Skin of body (tissue), 2 donors: ENCODE results near the gene PIAS1. TPM values are rescaled to one million over a fixed set of nuclear protein-coding genes. Genes with fewer than 3 reads are reported as not detected.
"Not testable (repeated sequence)": the region's sequence is repeated elsewhere in the genome, so short reads cannot be mapped to it uniquely, and the experiment has no call there.

ENCODE experiments used
- DNase-seq: peaks from one replicate; lab custom pipeline; 2025; lab: John Stamatoyannopoulos, UW
- total RNA-seq: library from RNA; depleted of rRNA; stranded (reverse); fragments of >200 nt; gene quantifications from one replicate; pipeline ENCODE4 v1.2.3, GENCODE V29; 2014

Gene PIAS1
- total RNA-seq, 1 donor from 2014 or later: 46.8 TPM

DNA sequence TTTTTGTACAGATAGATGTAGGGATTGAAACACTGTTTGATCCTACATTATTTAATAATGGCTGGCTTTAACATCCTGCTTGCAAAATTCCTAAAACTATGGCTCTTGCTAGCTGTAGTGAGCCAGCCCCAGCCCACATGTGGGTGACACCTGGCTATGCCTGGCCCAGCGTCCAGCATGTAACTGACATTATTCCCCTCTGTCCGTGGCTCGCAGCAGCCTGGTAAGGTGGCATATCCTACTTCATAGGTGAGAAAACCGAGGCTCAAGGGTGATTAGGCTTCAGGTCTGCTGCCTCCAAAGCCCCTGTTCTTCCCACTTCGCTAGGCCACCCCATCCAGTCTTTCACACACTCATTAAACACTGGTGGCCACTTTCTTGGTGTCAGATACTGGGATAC is 149.4 kb downstream of the PIAS1 start:
- no peak for DNase-seq

DNA sequence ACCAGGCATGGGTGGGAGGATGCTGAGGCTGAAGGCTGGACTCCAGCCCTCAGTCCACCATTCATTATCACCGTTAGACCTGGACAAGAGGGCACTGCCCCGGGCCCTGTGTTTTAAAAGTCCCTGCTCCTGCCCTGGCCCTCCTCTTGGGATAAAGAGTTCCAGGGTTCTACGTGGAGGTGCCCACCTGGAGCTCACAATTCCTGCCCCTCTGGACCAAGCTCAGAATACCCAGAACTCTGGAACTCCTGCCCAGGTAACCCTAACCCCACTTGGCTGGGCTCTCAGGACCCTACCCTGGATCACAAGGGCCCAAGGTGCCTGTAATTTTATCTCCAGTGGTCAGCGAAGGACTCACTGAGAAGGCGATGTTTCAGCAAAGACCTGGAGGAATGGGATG is 149.8 kb downstream of the PIAS1 start:
- DNase-seq: no peak

DNA sequence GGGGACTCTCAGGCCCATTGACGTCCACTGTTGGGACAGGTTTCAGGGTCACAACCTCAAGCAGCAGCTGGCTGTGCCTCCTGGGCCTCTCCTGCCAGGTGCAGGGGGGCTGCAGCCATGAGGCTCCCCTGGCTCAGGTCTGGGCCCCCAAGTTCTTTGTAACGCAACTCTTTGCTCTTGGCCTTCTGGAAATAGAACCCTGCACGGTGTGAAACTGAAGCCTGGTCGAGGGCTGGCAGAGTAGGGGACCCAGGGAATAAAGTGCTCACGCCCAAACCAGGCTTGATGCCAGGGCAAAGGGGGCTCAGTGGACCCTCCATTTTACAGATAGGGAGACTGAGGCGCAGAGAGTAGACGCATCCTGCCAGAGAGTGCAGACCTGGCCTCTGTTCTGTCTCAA is 150.2 kb downstream of the PIAS1 start:
- no peak for DNase-seq

DNA sequence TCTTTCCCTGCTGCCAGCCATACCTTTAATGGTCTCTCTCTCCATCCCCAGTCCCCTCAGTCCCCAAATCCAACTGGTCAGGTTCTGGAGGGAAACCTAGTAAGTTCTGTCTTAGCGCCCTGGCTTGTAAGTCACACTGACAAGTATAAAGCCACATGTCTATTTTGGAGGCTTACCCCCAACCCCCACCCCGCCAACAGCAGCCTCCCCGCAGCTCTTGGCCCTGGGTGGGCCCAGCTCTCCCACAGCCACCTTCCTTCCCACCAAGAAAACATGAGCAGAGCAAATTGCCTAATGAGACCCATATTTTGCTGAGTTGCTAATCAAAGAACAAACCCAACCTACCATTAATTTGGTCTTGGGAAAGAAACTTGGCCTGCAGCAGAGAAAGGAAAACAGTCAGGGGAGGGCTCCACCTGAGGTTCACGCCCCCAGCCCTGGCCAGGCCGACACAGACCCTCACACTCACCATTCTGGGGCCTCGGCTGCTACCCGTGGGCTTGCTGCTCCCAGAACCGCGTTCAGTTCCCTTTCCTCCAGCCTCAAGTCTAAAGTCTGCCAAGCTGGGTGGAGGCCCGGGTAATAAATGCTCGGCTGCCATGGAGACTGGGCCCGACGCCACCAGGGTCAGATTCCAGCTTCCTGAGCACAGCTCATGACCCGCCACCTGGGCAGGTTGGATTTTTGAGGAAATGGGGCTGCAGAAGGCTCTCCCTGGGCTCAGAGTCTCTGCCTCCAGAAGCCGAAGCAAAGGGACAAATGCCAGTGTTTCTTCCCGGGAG is 150.9 kb downstream of the PIAS1 start, which contains the start of gene CALML4:
Gene CALML4, minus strand, starts transcription at position 557 of the 782 bp plus-strand sequence. Its CDS starts 85 bp downstream, at position 472.
- DNase-seq: peak; percentile 55

DNA sequence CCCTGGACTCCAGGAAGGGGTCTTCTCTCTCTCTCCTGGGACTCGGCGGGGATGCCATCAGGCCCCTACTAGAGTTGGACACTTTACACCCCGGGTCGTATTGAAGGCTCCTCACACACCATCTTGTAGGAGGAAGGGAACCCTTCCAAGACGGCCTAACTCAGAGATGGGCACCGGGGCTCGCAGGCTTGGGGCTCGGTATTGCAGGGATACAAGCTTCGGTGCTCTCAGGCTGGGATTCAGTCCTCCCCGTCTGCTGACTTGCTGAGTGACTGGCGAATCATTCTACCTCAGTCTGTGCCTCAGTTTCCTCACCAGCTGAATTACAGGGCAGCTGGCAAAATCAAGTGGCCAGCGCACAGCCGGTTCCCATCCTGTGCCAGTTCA is 151.4 kb downstream of the PIAS1 start:
- DNase-seq: no peak

DNA sequence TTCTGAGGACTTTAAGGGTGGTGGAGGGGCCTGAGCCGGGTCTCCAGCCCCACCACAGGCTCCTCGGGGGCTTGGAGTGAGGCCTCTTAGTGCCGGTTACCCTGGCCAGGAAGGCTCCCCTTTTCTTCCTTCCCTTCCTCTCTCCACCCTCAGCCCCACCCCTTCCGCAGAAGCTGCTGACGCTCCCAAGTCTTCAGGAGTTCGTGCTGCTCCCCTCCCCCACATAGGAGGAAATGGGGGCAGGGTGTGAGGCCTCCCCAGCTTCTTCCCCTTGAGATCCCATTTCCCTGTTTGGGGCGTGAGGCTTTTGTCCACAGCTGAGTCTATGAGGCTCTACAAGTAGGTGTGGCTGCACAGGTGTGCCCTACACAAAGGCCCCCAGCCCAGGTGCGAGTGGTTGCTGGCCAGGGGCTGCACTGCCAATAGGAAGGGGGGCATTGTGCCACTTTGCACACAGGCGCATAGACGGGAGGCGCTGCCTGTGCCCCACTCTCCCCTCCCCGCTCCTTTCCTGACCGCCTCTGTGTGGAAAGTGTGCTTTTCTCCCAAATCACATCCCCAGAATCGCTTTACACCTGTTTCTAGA is 151.9 kb downstream of the PIAS1 start:
- no peak for DNase-seq

DNA sequence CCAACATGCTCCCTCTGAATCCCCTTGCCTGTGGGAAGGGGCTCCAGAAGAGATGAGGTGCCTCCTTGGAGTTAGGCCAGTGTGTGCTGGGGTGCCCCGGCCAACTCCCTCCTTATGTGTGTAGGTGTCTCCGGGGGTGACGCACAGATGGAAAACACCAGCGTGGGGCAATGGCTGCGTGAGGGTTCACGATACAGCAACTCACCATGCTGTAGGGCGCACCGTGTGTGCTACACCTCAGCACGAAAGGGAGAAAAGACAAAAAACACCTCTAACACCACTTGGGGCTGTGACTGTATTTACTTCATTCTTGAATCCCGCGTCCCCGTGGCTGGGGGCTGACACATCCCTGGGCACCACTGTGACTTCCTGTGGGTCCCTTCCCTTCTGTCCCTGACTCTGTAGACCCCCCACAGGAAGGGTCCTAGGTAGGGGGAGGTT is 152.6 kb downstream of the PIAS1 start:
- no peak for DNase-seq

DNA sequence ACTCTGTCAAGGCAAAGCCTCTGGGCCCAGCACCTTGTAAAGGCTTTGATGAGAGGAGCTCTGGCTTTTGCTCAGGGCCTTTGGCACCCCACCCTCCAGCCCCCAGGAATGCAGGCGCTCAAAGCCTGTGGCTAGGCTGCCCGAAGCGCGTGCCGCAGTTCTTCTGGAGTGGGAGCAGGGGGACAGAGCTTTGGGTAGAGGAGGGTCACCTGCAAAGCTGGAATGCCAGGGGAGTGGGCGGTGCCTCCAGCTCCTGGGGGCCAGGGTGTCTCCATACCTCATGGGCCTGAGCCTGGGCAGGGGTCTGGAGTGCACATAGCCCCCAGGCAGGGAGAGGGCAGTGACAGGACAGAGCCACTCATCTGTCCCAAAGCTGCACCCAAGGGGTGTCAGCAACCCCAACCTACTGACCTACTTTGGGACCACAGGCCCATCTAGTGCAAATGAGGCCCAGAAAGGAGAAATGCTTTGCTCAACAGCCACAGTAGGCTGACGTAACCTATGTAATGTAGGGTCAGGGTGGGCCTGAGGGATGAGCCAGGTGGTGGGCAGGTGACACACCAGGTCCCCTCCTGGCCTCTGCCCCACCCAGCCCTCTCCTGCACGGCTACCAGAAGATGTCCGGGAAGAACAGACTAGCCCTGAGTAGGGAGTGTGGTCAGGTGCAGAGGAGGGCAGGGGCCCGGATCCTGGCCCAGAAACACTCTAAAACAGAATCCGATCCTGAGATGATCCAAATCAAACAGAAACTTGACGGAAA is 153.2 kb downstream of the PIAS1 start:
- no peak for DNase-seq

DNA sequence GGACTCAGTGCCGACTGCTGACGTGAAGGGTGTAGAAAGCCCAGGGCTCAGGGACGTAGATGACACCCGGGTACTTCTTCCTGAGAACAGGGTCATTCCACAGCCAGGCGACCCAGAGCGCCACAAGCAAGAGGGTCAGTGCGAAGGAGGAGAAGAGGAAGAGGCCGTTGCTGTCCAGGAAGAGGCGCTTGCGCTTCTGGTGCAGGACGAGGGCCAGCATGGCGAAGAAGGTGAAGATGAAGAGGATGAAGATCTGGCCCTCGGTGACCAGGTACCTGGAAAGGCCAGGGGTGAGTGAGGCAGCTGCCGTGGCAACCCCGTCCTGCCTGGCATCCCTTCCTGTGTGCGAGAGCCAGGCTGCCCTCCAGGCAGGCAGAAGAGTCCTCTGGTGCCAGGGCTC is 154.0 kb downstream of the PIAS1 start:
- no peak for DNase-seq

DNA sequence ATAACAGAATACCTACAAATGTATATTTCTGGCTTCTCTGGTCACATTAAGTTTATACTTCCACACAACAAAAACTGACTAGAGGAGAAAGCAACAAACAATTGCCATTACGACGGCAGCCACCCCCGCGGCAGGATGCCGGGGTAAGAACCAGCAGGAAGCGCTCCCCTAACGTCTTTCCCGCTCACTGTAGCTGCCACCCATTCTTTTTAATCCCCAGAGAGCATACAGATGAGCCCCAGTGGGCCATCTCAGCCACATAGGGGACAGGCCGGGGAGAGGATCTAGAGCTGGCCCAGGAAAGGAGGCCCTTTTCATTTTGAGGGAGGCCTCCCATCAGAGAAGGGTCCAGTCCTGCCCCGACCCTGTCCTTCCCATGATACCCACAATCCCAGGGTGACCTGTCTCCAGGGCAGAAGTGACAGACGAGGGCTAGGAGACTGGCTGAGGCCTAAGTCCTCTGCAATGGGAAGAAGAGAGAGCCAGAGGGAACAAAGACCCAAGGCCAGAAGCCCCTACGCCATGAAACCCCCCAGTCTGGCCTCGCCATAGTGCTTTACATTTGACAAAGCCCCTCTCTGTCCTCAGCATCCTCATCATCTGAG is 154.6 kb downstream of the PIAS1 start:
- DNase-seq: no peak

DNA sequence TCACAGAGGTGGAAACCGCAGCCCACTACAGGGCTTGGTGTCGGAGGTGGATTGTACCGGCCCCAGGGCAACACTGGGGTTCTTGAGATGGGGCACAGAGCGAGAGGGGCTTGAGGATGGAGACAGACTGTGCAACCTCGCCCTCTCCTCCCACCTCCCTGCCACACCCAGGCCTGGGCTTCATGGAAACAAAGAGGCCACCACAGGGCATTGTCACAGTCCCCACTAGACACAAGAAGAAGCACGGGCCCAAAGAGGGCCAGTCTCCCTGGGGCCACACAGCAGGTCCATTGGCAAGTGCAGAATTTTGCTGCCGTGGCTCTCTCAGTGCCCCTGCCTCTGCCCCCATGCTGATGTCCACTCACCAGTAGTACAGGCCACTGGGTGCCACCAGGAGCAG is 155.2 kb downstream of the PIAS1 start:
- DNase-seq: no peak

DNA sequence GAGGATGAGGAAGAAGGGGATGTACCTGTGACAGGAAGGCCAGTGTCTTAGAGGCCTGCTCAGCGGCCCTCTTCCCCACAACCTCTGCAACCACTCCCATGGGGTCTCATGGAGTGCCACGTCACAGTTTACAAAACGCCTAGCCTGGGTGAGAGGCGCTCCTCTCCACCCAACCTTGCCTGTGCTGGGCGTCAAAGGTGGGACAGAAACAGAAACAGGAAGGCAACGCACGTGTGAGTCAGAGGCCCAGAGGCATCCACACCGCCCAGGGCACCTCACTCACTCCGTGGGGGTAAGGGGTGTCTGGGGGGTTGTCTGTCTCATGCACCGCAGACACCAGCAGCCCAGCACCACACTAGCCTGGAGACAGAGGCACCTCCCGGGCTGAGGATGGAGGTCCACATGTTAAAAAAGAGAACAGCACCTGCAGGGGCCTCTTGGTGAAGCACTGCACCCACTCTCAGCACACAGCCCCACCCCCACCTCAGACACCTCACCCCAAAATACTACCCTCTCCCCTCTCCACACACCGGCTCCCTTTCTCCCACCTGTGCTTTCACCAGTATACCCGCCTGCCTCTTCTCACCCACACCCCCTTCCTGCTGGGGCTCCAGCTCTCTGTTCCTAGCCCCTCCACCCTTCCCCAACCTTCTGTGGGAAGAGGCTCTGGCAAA is 155.8 kb downstream of the PIAS1 start:
- DNase-seq: no peak

DNA sequence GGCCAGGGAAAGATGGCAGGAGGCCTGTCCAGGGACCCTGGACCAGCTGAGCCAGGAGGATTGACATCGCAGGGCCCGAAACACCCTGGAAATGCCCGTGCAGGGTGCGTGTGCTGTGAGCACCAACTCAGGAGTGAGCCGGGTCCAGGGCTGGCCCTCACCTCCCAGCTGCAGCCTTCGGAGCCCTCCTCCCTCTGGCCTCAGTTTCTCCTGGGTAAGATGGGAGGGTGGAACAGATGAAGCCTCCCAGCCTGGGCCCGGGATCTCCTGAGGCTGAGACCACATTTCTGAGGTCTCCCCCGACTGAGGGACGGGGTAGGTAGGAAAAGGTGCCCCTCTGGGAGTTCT is 156.3 kb downstream of the PIAS1 start:
- DNase-seq: no peak

DNA sequence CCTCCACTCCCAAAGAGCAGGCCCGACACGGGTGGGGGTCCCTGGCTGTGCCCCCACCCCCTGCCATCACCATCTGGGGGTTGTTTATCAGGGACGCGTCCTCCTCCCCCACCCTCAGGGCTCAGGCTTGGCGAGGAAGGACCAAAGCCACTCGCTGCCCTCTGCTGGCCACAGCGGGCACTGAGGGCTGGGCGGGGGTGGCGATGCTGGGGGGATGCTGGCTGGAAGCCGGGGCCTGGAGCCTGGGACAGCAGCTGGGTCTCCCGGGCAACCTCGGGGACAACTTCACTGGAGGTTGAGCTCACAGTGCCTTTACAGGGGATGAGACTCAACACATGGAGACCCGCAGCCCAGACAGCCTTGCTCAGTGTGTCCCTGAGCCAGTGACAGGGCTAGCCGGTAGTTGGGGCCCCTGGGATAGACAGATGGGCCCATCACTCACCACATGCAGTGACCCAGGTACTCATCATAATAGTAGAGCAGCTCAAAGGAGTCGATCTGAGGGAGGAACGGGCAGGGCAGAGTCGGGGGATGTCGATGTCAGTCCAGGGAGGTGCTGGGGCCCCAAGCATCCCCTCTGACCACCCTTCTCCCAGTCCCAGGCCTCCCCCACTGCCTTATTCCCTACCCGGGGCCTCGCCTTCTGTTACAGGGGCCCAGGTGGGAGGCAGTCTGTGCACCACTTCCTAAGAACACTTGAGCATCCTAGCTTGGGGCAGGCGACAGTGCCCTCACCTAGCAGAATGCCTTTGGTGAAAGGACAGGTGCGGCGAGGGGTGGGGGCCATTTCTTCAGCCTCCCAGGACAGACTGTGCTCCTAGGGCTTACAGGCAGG is 156.9 kb downstream of the PIAS1 start:
- peak; percentile 5 for DNase-seq

DNA sequence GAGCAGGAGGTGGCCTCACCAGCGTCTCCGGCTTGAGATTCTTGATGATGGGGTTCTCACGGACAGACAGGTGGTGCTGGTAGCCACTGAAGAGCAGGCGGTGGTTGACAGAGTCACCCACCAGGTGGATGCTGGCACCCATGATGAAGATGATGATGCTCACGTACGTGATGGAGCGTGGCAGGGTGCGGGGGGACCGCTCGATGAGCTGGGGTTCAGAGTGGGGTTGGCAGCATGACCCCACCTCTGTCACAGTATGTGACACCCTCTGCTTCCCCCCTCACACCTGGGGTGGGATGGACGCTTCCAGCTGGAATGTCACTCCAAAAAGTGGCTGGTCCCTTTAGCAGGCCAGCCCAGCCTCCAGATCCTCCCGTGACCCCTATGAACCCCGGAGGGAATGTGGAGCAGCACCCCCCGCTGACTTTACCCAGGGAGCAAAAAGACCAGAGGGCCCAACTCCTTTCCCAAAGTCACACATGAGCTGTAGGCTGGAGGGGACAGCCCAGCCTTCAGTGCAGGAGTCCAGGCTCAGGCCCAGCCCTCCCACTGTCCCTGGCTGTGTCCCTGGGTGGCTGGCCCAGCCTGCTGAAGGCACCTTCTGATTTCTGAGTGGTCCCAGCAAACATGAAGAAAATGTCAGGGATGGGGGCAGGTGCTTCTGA is 157.7 kb downstream of the PIAS1 start:
- no peak for DNase-seq

DNA sequence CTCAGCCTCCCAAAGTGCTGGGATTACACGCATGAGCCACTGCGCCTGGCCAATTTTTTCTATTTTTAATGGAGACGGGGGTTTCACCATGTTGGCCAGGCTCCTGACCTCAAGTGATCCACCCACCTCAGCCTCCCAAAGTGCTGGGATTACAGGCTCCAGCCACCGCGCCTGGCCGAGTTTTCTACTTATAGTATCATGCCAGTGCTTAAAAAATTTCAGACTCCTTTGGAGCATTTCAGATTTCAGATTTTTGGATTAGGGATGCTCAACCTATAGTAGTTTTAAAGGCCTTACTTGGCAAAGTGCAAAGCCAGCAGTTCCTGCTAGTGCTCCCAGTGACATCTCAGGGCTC is 159.4 kb downstream of the PIAS1 start:
- DNase-seq: not testable (repeated sequence)

DNA sequence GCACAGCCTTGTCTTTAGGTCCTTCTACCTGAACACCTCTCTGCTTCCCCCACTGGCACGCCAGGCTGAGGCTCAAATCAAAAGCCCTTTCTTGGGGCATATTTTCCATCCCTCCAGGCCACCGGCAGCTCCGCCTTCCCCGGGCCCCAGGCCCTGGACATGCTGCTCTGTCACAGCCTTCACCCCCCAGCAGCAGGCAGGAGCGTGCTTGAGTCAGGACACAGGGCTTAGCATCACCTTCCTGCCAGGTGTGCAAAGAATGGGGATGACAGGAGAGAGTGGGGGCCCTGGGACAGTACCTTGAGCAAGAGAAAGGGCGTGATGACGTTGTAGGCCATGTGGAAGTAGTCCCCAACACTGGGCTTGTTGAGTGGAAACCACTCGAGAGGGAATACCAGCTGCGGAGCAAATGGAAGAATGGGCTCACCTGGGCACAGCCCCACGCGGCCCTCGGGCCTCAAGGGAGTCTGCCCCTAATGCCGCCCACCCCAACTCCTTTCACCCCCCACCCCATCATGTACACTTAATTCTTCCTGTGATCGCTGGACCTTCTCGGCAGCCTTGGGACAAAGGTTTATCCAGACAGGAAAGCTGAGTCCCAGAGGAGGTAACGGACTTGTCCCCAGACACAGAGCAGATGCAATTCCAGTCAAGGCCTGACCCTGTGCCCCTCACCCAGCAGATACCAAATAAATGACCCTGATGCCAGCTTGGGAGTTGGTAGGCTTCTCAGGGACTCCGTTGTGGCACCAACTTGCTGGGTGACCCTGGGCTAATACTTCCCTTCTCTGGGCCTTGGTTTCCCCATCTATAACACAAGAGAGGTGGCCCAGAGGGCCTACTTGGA is 160.1 kb downstream of the PIAS1 start:
- no peak for DNase-seq

DNA sequence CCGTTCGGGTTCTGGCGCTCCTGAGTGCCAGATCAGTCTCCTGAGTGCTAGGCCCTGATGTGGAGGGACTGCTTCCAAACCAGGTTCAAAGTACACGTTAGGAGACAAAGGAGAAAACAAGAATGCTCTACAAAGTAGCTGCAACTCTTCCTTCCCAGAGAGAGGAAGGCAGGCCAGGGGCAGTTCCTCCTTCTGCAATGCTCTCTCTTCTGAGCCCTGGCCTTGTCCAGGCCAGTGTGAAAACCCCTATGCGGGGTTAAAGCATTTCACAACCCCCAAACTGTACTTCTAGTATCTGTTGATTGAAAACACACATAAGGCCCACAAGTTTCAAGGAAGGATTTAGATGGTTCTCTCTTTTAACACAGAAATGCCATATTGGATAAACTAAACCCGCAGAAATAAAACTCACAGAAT is 160.7 kb downstream of the PIAS1 start:
- DNase-seq: no peak

DNA sequence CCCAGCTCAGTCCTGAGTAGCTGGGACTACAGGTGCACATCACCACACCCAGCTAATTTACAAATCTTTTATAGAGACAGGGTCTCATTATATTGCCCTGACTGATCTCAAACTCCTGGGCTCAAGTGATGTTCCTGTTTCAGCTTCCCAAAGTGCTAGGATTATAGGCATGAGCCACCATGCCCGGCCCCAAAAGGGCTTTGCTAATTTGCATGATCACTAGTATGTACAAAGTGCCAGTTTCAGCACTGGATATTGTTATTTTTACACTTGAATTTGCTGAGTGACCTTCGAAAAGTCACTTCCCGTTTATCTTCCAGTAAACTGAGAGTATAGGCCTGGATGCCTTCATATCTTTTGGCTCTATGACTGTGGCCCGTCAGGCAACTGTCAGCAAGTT is 163.2 kb downstream of the PIAS1 start:
- no peak for DNase-seq
